H9 (cell line): ENCODE results near the gene PREX1. TPM values are rescaled to one million over a fixed set of nuclear protein-coding genes. Genes with fewer than 3 reads are reported as not detected.

ENCODE experiments used
- DNase-seq: peaks from one replicate; pipeline ENCODE4 v3.0.0-alpha.2; 2017
- H2AFZ ChIP-seq: one replicate; pipeline ENCODE4 v1.6.1; 2013; ENCODE audit warnings: mild to moderate bottlenecking, low read length, control low read depth, moderate library complexity
- H2AK5ac ChIP-seq: 2 replicates; pipeline ENCODE4 v1.6.1; 2013; ENCODE audit warnings: low read length, control low read depth, mixed read lengths; ENCODE audit not compliant: insufficient read length
- H2BK120ac ChIP-seq: one replicate; pipeline ENCODE4 v1.6.1; 2013; ENCODE audit warnings: low read depth, mild to moderate bottlenecking, low read length, control low read depth, inconsistent platforms; ENCODE audit not compliant: poor library complexity, severe bottlenecking
- H2BK12ac ChIP-seq: 2 replicates; pipeline ENCODE4 v1.6.1; 2013; ENCODE audit warnings: low read length, control low read depth, mixed read lengths, low read depth; ENCODE audit not compliant: insufficient read length
- H2BK15ac ChIP-seq: 2 replicates; pipeline ENCODE4 v1.6.1; 2013; ENCODE audit warnings: low read depth, low read length, control low read depth
- H2BK20ac ChIP-seq: one replicate; pipeline ENCODE4 v1.6.1; 2013; ENCODE audit warnings: low read depth, mild to moderate bottlenecking, low read length, control low read depth, inconsistent platforms; ENCODE audit not compliant: poor library complexity, severe bottlenecking
- H2BK5ac ChIP-seq: 2 replicates; pipeline ENCODE4 v1.6.1; 2013; ENCODE audit warnings: low read length, control low read depth, mixed read lengths; ENCODE audit not compliant: insufficient read length
- H3K14ac ChIP-seq: 2 replicates; pipeline ENCODE4 v1.6.1; 2013; ENCODE audit warnings: low read length, control low read depth; ENCODE audit not compliant: insufficient read depth
- H3K18ac ChIP-seq: 2 replicates; pipeline ENCODE4 v1.6.1; 2013; ENCODE audit warnings: low read depth, mild to moderate bottlenecking, mixed read lengths, low read length, control low read depth; ENCODE audit not compliant: insufficient read length
- H3K23ac ChIP-seq: 2 replicates; pipeline ENCODE4 v1.6.1; 2013; ENCODE audit warnings: low read length, control low read depth, mixed read lengths, low read depth; ENCODE audit not compliant: insufficient read length
- H3K23me2 ChIP-seq: 2 replicates; pipeline ENCODE4 v1.6.1; 2013; ENCODE audit warnings: low read depth, mild to moderate bottlenecking, mixed read lengths, low read length, control low read depth; ENCODE audit not compliant: insufficient read length, poor library complexity, severe bottlenecking
- H3K27ac ChIP-seq: 2 replicates; pipeline ENCODE4 v1.5.1; 2013; ENCODE audit warnings: low read length, control low read depth, mixed read lengths, low read depth; ENCODE audit not compliant: insufficient read length
- H3K27me3 ChIP-seq: 2 replicates; pipeline ENCODE4 v1.6.1; 2013; ENCODE audit warnings: low read length, control low read depth, inconsistent platforms; ENCODE audit not compliant: insufficient read depth
- H3K4ac ChIP-seq: 2 replicates; pipeline ENCODE4 v1.6.1; 2013; ENCODE audit warnings: low read depth, mild to moderate bottlenecking, control low read depth, inconsistent platforms, low read length, moderate library complexity
- H3K4me1 ChIP-seq: 2 replicates; pipeline ENCODE4 v1.6.1; 2013; ENCODE audit warnings: low read length, control low read depth, inconsistent platforms; ENCODE audit not compliant: insufficient read depth
- H3K4me2 ChIP-seq: 2 replicates; pipeline ENCODE4 v1.6.1; 2013; ENCODE audit warnings: low read length, control low read depth, mixed read lengths; ENCODE audit not compliant: insufficient read length, insufficient read depth
- H3K56ac ChIP-seq: 2 replicates; pipeline ENCODE4 v1.6.1; 2013; ENCODE audit warnings: low read depth, mild to moderate bottlenecking, mixed read lengths, low read length, control low read depth; ENCODE audit not compliant: insufficient read length
- H3K79me1 ChIP-seq: 2 replicates; pipeline ENCODE4 v1.6.1; 2013; ENCODE audit warnings: low read depth, mild to moderate bottlenecking, moderate library complexity, low read length, control low read depth, inconsistent platforms; ENCODE audit not compliant: insufficient read depth, poor library complexity, severe bottlenecking
- H3K79me2 ChIP-seq: 2 replicates; pipeline ENCODE4 v1.6.1; 2013; ENCODE audit warnings: low read length, control low read depth, inconsistent platforms; ENCODE audit not compliant: insufficient read depth
- H3K9ac ChIP-seq: 2 replicates; pipeline ENCODE4 v1.6.1; 2013; ENCODE audit warnings: low read length, control low read depth, mixed read lengths; ENCODE audit not compliant: insufficient read length; ENCODE audit errors: extremely low read depth
- H3K9me3 ChIP-seq: one replicate; pipeline ENCODE4 v1.6.1; 2013; ENCODE audit warnings: low read depth, low read length, inconsistent platforms; ENCODE audit not compliant: control insufficient read depth
- H3T11ph ChIP-seq: one replicate; pipeline ENCODE4 v1.6.1; 2013; ENCODE audit warnings: mild to moderate bottlenecking, low read length, control low read depth, inconsistent platforms
- H4K20me1 ChIP-seq: one replicate; pipeline ENCODE4 v1.6.1; 2013; ENCODE audit not compliant: control insufficient read depth, insufficient read length, insufficient read depth
- H4K5ac ChIP-seq: 2 replicates; pipeline ENCODE4 v1.6.1; 2013; ENCODE audit warnings: low read depth, mild to moderate bottlenecking, mixed read lengths, low read length, control low read depth; ENCODE audit not compliant: insufficient read length
- H4K8ac ChIP-seq: replicated peaks from 2 replicates; pipeline ENCODE4 v1.6.1; 2013; ENCODE audit warnings: low read length, control low read depth, mixed read lengths, low read depth; ENCODE audit not compliant: insufficient read length
- H4K91ac ChIP-seq: 2 replicates; pipeline ENCODE4 v1.6.1; 2013; ENCODE audit warnings: low read depth, mild to moderate bottlenecking, moderate library complexity, mixed read lengths, low read length, control low read depth; ENCODE audit not compliant: insufficient read length
- H3K27ac Mint-ChIP-seq, 3 experiments: 2 replicates in 2 of 3; 3 replicates in 1 of 3; pipeline ENCODE4 v1.8.0; 2020 to 2021; ENCODE audit warnings: mixed read lengths in 3 of 3, mild to moderate bottlenecking in 1 of 3, moderate library complexity in 1 of 3
- H3K27me3 Mint-ChIP-seq: 2 replicates; pipeline ENCODE4 v1.8.0; 2021; ENCODE audit warnings: low read depth, mild to moderate bottlenecking, moderate library complexity, mixed read lengths
- H3K36me3 Mint-ChIP-seq, 3 experiments: 2 replicates in 2 of 3; 3 replicates in 1 of 3; pipeline ENCODE4 v1.8.0; 2020 to 2021; ENCODE audit warnings: low read depth in 3 of 3, mixed read lengths in 3 of 3; ENCODE audit not compliant: insufficient read depth in 1 of 3
- H3K4me1 Mint-ChIP-seq, 2 experiments: 2 replicates each; pipeline ENCODE4 v1.8.0; 2020; ENCODE audit warnings: mixed read lengths in 2 of 2
- H3K4me3 Mint-ChIP-seq, 2 experiments: 2 replicates in 1 of 2; 3 replicates in 1 of 2; pipeline ENCODE4 v1.8.0; 2020 to 2021; ENCODE audit warnings: mild to moderate bottlenecking in 2 of 2, mixed read lengths in 2 of 2, moderate library complexity in 1 of 2
- H3K9me3 Mint-ChIP-seq, 2 experiments: 2 replicates in 1 of 2; 3 replicates in 1 of 2; pipeline ENCODE4 v1.8.0; 2020; ENCODE audit warnings: mild to moderate bottlenecking in 2 of 2, mixed read lengths in 2 of 2, moderate library complexity in 1 of 2
- WGBS: extraction: QIAGEN DNeasy Blood & Tissue Kit; methylation state at CpG from one replicate; pipeline ENCODE4 v1.1.7; 2013; ENCODE audit warnings: missing lambda C conversion rate, low lambda C conversion rate, mixed read lengths; ENCODE audit not compliant: insufficient read length; ENCODE audit errors: extremely low coverage; 5-methylcytosine and 5-hydroxymethylcytosine counted together
- total RNA-seq: library from RNA; stranded (reverse); gene quantifications from 2 replicates; pipeline ENCODE4 v1.2.1, GENCODE V29; 2021
- TF ChIP-seq, protein P1 (sequence below): fragments of 200-600 bp; sonication (generic); conservative IDR thresholded peaks from 3 replicates; pipeline ENCODE4 v1.8.0; 2021; ENCODE audit warnings: antibody characterized with exemption, mild to moderate bottlenecking

Gene PREX1
- total RNA-seq, 1 experiment from 2014 or later: 6.6 TPM

GRCh38 chr20:48599748-48600469 is 227.9 kb downstream of the PREX1 start:
- no CpG with 5 or more reads among the region's 11 CpGs for WGBS
- no peaks in the 10 kb centered on the region for H3K79me1 ChIP-seq
- H3K56ac ChIP-seq: no peak overlapping the region
- no peak overlapping the region for H2BK15ac ChIP-seq
- Mint-ChIP-seq H3K36me3 (no peaks in the 10 kb centered on the region; a peak in 1 of 7 replicates), H3K4me3 (no peak overlapping the region), H3K27ac (no peak overlapping the region), H3K4me1 (peaks cover 16% of the 10 kb centered on the region in 2 experiments), H3K27me3 (no peaks in the 10 kb centered on the region; the same call in 1 of the 2 replicates), H3K9me3 (peaks cover 0 to 2% of the 10 kb centered on the region in 2 experiments; a peak in 3 of 5 replicates)
- no peaks in the 10 kb centered on the region for H3K27me3 ChIP-seq
- no peak for DNase-seq
- no peak overlapping the region for H3K4ac ChIP-seq
- H3K4me1 ChIP-seq: no peaks in the 10 kb centered on the region; the same call in 1 of the 2 replicates
- H3T11ph ChIP-seq: no peak overlapping the region
- no peaks in the 10 kb centered on the region for H3K79me2 ChIP-seq
- TF ChIP-seq, protein P1, sequence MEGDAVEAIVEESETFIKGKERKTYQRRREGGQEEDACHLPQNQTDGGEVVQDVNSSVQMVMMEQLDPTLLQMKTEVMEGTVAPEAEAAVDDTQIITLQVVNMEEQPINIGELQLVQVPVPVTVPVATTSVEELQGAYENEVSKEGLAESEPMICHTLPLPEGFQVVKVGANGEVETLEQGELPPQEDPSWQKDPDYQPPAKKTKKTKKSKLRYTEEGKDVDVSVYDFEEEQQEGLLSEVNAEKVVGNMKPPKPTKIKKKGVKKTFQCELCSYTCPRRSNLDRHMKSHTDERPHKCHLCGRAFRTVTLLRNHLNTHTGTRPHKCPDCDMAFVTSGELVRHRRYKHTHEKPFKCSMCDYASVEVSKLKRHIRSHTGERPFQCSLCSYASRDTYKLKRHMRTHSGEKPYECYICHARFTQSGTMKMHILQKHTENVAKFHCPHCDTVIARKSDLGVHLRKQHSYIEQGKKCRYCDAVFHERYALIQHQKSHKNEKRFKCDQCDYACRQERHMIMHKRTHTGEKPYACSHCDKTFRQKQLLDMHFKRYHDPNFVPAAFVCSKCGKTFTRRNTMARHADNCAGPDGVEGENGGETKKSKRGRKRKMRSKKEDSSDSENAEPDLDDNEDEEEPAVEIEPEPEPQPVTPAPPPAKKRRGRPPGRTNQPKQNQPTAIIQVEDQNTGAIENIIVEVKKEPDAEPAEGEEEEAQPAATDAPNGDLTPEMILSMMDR: no peak
- no peak overlapping the region for H2BK20ac ChIP-seq
- H2BK5ac ChIP-seq: no peak overlapping the region
- no peak overlapping the region for H3K27ac ChIP-seq
- no peak overlapping the region for H3K23ac ChIP-seq
- no peak overlapping the region for H4K5ac ChIP-seq
- no peak overlapping the region for H2BK120ac ChIP-seq
- no peaks in the 10 kb centered on the region for H3K23me2 ChIP-seq
- no peak overlapping the region for H4K91ac ChIP-seq
- no peak overlapping the region for H4K8ac ChIP-seq
- no peak overlapping the region for H2AK5ac ChIP-seq
- no peak overlapping the region for H3K4me2 ChIP-seq
- H3K9me3 ChIP-seq: no peaks in the 10 kb centered on the region
- no peak overlapping the region for H3K14ac ChIP-seq
- H3K18ac ChIP-seq: no peak overlapping the region
- no peak overlapping the region for H3K9ac ChIP-seq
- H4K20me1 ChIP-seq: no peaks in the 10 kb centered on the region
- no peak overlapping the region for H2AFZ ChIP-seq
- no peak overlapping the region for H2BK12ac ChIP-seq
